Measurements from ENCODE around the gene E2F1.

Gene E2F1

GRCh38 chr20:33654680-33655161 lies 31.5 kb downstream of the E2F1 start:
- ATAC-seq = no peak
- TF ChIP-seq CSDC2 (CRISPR knock-in tag; IDR thresholded peaks at IDR 0.05) (no peak), CSRNP3 (CRISPR knock-in tag; IDR thresholded peaks at IDR 0.05) (no peak), ZFP3 (CRISPR knock-in tag; IDR thresholded peaks at IDR 0.05) (no peak), TOX (CRISPR knock-in tag; IDR thresholded peaks at IDR 0.05; ENCODE audit: borderline replicate concordance) (no peak), SNAI2 (CRISPR knock-in tag; IDR thresholded peaks at IDR 0.05) (no peak), ARNTL (CRISPR knock-in tag; IDR thresholded peaks at IDR 0.05; ENCODE audit: borderline replicate concordance, low read depth) (no peak), PPARA (CRISPR knock-in tag; IDR thresholded peaks at IDR 0.05; ENCODE audit: borderline replicate concordance) (no peak), OSR1 (CRISPR knock-in tag; IDR thresholded peaks at IDR 0.05) (no peak), ZNF8 (CRISPR knock-in tag; IDR thresholded peaks at IDR 0.05) (no peak), TCF4 (CRISPR knock-in tag; IDR thresholded peaks at IDR 0.05; ENCODE audit: borderline replicate concordance) (no peak), RARB (CRISPR knock-in tag; IDR thresholded peaks at IDR 0.05) (no peak), ZC3H10 (CRISPR knock-in tag; IDR thresholded peaks at IDR 0.05) (no peak), BACH2 (CRISPR knock-in tag; IDR thresholded peaks at IDR 0.05; ENCODE audit: borderline replicate concordance) (no peak), GLIS3 (CRISPR knock-in tag; IDR thresholded peaks at IDR 0.05) (no peak), ZFP30 (CRISPR knock-in tag; IDR thresholded peaks at IDR 0.05) (no peak), ZNF565 (CRISPR knock-in tag; conservative IDR thresholded peaks at IDR 0.05; ENCODE audit: low read depth) (no peak), ZNF70 (CRISPR knock-in tag; IDR thresholded peaks at IDR 0.05) (no peak), ISL1 (CRISPR knock-in tag; IDR thresholded peaks at IDR 0.05) (no peak)
- TF ChIP-seq, protein P1, sequence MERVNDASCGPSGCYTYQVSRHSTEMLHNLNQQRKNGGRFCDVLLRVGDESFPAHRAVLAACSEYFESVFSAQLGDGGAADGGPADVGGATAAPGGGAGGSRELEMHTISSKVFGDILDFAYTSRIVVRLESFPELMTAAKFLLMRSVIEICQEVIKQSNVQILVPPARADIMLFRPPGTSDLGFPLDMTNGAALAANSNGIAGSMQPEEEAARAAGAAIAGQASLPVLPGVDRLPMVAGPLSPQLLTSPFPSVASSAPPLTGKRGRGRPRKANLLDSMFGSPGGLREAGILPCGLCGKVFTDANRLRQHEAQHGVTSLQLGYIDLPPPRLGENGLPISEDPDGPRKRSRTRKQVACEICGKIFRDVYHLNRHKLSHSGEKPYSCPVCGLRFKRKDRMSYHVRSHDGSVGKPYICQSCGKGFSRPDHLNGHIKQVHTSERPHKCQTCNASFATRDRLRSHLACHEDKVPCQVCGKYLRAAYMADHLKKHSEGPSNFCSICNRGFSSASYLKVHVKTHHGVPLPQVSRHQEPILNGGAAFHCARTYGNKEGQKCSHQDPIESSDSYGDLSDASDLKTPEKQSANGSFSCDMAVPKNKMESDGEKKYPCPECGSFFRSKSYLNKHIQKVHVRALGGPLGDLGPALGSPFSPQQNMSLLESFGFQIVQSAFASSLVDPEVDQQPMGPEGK (CRISPR knock-in tag; IDR thresholded peaks at IDR 0.05; ENCODE audit: borderline replicate concordance) = no peak
- TF ChIP-seq, protein P2, sequence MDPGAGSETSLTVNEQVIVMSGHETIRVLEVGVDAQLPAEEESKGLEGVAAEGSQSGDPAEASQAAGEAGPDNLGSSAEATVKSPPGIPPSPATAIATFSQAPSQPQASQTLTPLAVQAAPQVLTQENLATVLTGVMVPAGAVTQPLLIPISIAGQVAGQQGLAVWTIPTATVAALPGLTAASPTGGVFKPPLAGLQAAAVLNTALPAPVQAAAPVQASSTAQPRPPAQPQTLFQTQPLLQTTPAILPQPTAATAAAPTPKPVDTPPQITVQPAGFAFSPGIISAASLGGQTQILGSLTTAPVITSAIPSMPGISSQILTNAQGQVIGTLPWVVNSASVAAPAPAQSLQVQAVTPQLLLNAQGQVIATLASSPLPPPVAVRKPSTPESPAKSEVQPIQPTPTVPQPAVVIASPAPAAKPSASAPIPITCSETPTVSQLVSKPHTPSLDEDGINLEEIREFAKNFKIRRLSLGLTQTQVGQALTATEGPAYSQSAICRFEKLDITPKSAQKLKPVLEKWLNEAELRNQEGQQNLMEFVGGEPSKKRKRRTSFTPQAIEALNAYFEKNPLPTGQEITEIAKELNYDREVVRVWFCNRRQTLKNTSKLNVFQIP (CRISPR knock-in tag; IDR thresholded peaks at IDR 0.05; ENCODE audit: borderline replicate concordance, low read depth) = no peak

DNA sequence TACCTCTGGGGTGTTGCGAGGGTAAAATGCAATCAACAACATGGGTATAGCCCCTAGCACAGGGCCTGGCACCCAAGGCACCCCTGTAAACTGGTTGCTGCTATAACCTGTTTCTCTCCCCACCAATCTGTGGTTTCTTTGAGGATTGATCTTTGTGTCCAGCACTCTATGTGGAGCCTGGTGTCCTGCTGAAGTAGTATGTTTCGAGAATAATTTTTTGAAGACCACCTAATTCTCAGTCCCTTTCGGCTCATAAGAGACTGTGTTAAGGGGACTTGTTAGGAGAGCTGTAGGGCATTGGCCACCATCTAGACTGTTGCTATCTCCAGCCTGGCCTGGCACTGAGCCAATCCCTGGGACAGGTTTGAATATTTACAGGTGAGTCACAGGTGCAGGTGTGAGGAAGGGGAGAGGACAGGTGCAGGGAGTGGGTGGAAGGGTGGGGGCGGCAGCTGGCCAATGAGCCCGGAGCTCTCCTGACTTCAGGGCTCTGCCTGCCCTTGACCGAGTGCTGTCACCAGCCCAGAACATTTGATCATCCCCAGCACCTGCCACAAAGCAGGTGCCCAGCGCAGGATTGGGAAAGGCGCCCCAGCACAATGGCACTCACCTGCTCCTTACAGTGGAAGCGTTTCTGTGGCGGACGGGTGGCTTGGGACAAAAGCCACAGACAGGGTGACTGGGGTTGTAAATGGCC lies 32.1 kb downstream of the E2F1 start:
- TF ChIP-seq ZNF565 (CRISPR knock-in tag; conservative IDR thresholded peaks at IDR 0.05; ENCODE audit: low read depth) (no peak), OSR1 (CRISPR knock-in tag; IDR thresholded peaks at IDR 0.05) (no peak), CSRNP3 (CRISPR knock-in tag; IDR thresholded peaks at IDR 0.05) (no peak), ARNTL (CRISPR knock-in tag; IDR thresholded peaks at IDR 0.05; ENCODE audit: borderline replicate concordance, low read depth) (no peak), CREB5 (CRISPR knock-in tag; IDR thresholded peaks at IDR 0.05; ENCODE audit: low read depth) (no peak), RARB (CRISPR knock-in tag; IDR thresholded peaks at IDR 0.05) (no peak), ZFP3 (CRISPR knock-in tag; IDR thresholded peaks at IDR 0.05) (no peak), ZC3H10 (CRISPR knock-in tag; IDR thresholded peaks at IDR 0.05) (no peak), TCF4 (CRISPR knock-in tag; IDR thresholded peaks at IDR 0.05; ENCODE audit: borderline replicate concordance) (no peak), SNAI2 (CRISPR knock-in tag; IDR thresholded peaks at IDR 0.05) (no peak), ZNF70 (CRISPR knock-in tag; IDR thresholded peaks at IDR 0.05) (no peak), ISL1 (CRISPR knock-in tag; IDR thresholded peaks at IDR 0.05) (no peak), BACH2 (CRISPR knock-in tag; IDR thresholded peaks at IDR 0.05; ENCODE audit: borderline replicate concordance) (no peak), CSDC2 (CRISPR knock-in tag; IDR thresholded peaks at IDR 0.05) (no peak), ESRRG (CRISPR knock-in tag; IDR thresholded peaks at IDR 0.05) (no peak), ZFP30 (CRISPR knock-in tag; IDR thresholded peaks at IDR 0.05) (no peak), PPARA (CRISPR knock-in tag; IDR thresholded peaks at IDR 0.05; ENCODE audit: borderline replicate concordance) (no peak), GLIS3 (CRISPR knock-in tag; IDR thresholded peaks at IDR 0.05) (no peak)
- TF ChIP-seq, protein P1 (CRISPR knock-in tag; IDR thresholded peaks at IDR 0.05; ENCODE audit: borderline replicate concordance) = no peak
- no peak for ATAC-seq

All from SK-N-SH treated with all-trans-retinoic acid at 6 μM for 48 hours (cell line).